K562 (cell line): ENCODE data around the gene DNAJB6. TPM values are rescaled to one million over a fixed set of nuclear protein-coding genes. Genes with fewer than 3 reads are reported as not detected.

ENCODE experiments used
- E2F5 ChIP-seq: sonication (generic); formaldehyde crosslinking; IDR thresholded peaks from 2 replicates; pipeline ENCODE4 v1.8.0; 2022; ENCODE audit warnings: mild to moderate bottlenecking, missing genetic modification reagents
- ELF1 ChIP-seq: fragments of 200-800 bp; sonication (Bioruptor generic); IDR thresholded peaks from 2 replicates; pipeline ENCODE4 v1.6.1; 2016; ENCODE audit warnings: missing genetic modification characterization, missing compliant biosample characterization
- ETV1 ChIP-seq: fragments of 450-650 bp; conservative IDR thresholded peaks from 2 replicates; pipeline ENCODE4 v1.6.1; 2016; ENCODE audit warnings: missing genetic modification characterization, control low read depth, low read depth, missing compliant biosample characterization
- EZH2 ChIP-seq: IDR thresholded peaks from 2 replicates; pipeline ENCODE4 v1.6.1; 2012; ENCODE audit warnings: low read depth, mild to moderate bottlenecking, inconsistent platforms, low read length, borderline replicate concordance
- GTF2E2 ChIP-seq: fragments of 200-800 bp; sonication (Bioruptor generic); IDR thresholded peaks from 2 replicates; pipeline ENCODE4 v1.6.1; 2016; ENCODE audit warnings: missing genetic modification characterization, missing compliant biosample characterization
- KDM2B ChIP-seq: fragments of 250-450 bp; sonication (Bioruptor Pico); IDR thresholded peaks from 2 replicates; pipeline ENCODE4 v1.8.0; 2021; ENCODE audit warnings: mild to moderate bottlenecking, moderate library complexity
- MCM3 ChIP-seq: fragments of 450-650 bp; IDR thresholded peaks from 2 replicates; pipeline ENCODE4 v1.6.1; 2016
- MTF1 ChIP-seq: fragments of 250-450 bp; sonication (Bioruptor Pico); IDR thresholded peaks from 2 replicates; pipeline ENCODE4 v1.9.0; 2021; ENCODE audit warnings: moderate library complexity, mild to moderate bottlenecking, inconsistent platforms, borderline replicate concordance
- PCBP2 ChIP-seq: fragments of 200-400 bp; formaldehyde crosslinking; IDR thresholded peaks from 2 replicates; pipeline ENCODE4 v1.6.1; 2018; ENCODE audit warnings: low read length, low read depth, mild to moderate bottlenecking, moderate library complexity; ENCODE audit not compliant: poor library complexity, severe bottlenecking
- PTTG1 ChIP-seq: fragments of 450-650 bp; IDR thresholded peaks from 2 replicates; pipeline ENCODE4 v1.6.1; 2016; ENCODE audit warnings: low read depth, mild to moderate bottlenecking, missing genetic modification characterization, missing compliant biosample characterization
- RBFOX2 ChIP-seq: fragments of 200-400 bp; formaldehyde crosslinking; IDR thresholded peaks from 2 replicates; pipeline ENCODE4 v1.6.1; 2017; ENCODE audit warnings: low read depth, mild to moderate bottlenecking, low read length, moderate library complexity
- TAL1 ChIP-seq: fragments of 450-650 bp; IDR thresholded peaks from 2 replicates; pipeline ENCODE4 v1.6.1; 2016; ENCODE audit warnings: mild to moderate bottlenecking
- THRAP3 ChIP-seq: fragments of 450-650 bp; IDR thresholded peaks from 2 replicates; pipeline ENCODE4 v1.6.1; 2016; ENCODE audit warnings: mild to moderate bottlenecking, inconsistent platforms, borderline replicate concordance
- ZBTB7A ChIP-seq: IDR thresholded peaks from 2 replicates; pipeline ENCODE4 v1.6.1; 2011; ENCODE audit warnings: low read depth, mild to moderate bottlenecking, low read length, moderate library complexity, borderline replicate concordance; ENCODE audit not compliant: control insufficient read depth
- ZNF280A ChIP-seq: fragments of 450-650 bp; IDR thresholded peaks from 2 replicates; pipeline ENCODE4 v1.6.1; 2018; ENCODE audit warnings: mild to moderate bottlenecking, low read depth; ENCODE audit not compliant: partially characterized antibody
- polyA plus RNA-seq, 8 experiments: library from polyadenylated mRNA; depleted of rRNA in 4 of 8; stranded (reverse) in 5 of 8; unstranded in 3 of 8; fragments of >200 nt; fragmentation: Nextera tagmentation in 2 of 8; fragmentation: Illumina TruSeq in 1 of 8; extraction: Ambion mirVana in 2 of 8; extraction: Trizol in 1 of 8; gene quantifications; 2 replicates each; pipeline versions ENCODE4 v1.2.1 to v1.2.3, GENCODE V29; 2011 to 2014; ENCODE audit warnings: inconsistent platforms in 1 of 8, missing spikeins in 1 of 8
- total RNA-seq, 7 experiments: library from RNA; depleted of rRNA in 6 of 7; stranded (reverse); fragments of >200 nt in 6 of 7; fragmentation: Illumina TruSeq in 2 of 7; extraction: Trizol in 2 of 7; gene quantifications; 2 replicates each; pipeline versions ENCODE4 v1.2.1 to v1.2.3, GENCODE V29; 2011 to 2021; ENCODE audit warnings: low replicate concordance in 1 of 7
- TF ChIP-seq, protein P1 (sequence below): fragments of 150-350 bp; IDR thresholded peaks from 2 replicates; pipeline ENCODE4 v1.6.1; 2014; ENCODE audit warnings: low read depth, mild to moderate bottlenecking, low read length, borderline replicate concordance
- TF ChIP-seq, protein P2 (sequence below), 2 experiments: fragments of 450-650 bp in 1 of 2; sonication (generic) in 1 of 2; formaldehyde crosslinking; conservative IDR thresholded peaks; 2 replicates each; pipeline versions ENCODE4 v1.4.0 to v1.8.1; 2020 to 2022; ENCODE audit warnings: mild to moderate bottlenecking in 1 of 2, missing genetic modification reagents in 1 of 2
- TF ChIP-seq, protein P3 (sequence below): fragments of 250-450 bp; sonication (Bioruptor Pico); IDR thresholded peaks from 2 replicates; pipeline ENCODE4 v1.8.0; 2022; ENCODE audit warnings: moderate library complexity, mild to moderate bottlenecking, inconsistent platforms

Gene DNAJB6
- total and polyA plus RNA-seq, 9 of the 15 experiments (the other 6 are each of a cell fraction or from before 2014, with no cell fraction given) = 84.5 to 158 (median 135) TPM

DNA sequence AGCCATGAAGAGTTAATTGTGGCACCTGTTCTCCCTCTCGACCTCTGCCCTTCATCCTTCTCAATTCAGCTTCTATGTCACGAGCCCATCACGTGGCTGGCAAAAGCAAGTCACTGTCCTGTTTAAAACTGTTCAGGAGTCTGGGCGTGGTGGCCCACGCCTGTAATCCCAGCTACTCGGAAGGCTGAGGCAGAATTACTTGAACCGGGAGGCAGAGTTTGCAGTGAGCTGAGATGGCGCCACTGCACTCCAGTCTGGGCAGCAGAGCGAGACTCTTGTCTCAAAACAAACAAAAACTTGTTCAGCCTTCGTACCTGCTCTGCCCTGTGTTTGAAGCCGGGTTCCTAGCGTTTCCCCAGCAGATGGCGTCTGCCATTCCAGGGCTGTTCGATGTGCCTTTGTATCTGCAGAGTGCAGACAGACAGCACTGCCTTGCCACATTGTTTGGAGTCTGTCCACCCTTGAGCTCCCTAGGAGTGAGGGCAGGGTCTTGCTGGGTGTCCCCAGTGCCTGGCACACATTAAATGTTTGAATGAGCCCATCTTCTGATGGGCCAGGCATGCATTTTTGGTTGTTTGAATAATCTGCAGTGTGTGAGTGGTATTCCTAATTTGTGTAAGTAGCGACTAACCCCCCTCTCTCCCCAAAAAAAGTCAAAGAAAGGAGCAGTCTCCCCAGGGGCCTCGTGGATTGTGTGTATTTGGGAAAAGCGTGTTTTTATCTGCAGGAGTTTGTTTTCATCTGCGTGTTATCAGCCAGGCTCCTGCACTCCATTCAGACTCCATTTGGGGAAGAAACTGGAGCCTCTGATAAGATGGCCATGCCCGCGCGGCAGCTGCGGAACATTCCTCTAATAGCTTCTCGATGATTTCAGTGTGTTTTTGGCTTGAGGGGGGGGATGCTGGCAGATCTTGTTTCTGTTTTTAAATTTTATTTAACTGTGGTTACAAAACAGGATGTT is 61.2 kb downstream of the DNAJB6 start (continued):
- peak; percentile 90 for TF ChIP-seq TAL1
- no peak for TF ChIP-seq RBFOX2
- TF ChIP-seq PCBP2 = no peak
- TF ChIP-seq, protein P1, sequence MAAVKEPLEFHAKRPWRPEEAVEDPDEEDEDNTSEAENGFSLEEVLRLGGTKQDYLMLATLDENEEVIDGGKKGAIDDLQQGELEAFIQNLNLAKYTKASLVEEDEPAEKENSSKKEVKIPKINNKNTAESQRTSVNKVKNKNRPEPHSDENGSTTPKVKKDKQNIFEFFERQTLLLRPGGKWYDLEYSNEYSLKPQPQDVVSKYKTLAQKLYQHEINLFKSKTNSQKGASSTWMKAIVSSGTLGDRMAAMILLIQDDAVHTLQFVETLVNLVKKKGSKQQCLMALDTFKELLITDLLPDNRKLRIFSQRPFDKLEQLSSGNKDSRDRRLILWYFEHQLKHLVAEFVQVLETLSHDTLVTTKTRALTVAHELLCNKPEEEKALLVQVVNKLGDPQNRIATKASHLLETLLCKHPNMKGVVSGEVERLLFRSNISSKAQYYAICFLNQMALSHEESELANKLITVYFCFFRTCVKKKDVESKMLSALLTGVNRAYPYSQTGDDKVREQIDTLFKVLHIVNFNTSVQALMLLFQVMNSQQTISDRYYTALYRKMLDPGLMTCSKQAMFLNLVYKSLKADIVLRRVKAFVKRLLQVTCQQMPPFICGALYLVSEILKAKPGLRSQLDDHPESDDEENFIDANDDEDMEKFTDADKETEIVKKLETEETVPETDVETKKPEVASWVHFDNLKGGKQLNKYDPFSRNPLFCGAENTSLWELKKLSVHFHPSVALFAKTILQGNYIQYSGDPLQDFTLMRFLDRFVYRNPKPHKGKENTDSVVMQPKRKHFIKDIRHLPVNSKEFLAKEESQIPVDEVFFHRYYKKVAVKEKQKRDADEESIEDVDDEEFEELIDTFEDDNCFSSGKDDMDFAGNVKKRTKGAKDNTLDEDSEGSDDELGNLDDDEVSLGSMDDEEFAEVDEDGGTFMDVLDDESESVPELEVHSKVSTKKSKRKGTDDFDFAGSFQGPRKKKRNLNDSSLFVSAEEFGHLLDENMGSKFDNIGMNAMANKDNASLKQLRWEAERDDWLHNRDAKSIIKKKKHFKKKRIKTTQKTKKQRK = no peak
- no peak for TF ChIP-seq PTTG1 (tag)
- TF ChIP-seq, protein P2, sequence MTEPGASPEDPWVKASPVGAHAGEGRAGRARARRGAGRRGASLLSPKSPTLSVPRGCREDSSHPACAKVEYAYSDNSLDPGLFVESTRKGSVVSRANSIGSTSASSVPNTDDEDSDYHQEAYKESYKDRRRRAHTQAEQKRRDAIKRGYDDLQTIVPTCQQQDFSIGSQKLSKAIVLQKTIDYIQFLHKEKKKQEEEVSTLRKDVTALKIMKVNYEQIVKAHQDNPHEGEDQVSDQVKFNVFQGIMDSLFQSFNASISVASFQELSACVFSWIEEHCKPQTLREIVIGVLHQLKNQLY (CRISPR knock-in tag; conservative IDR thresholded peaks at IDR 0.05) = peak in 1 of 2 experiments; percentile 58; a peak in 1 of 4 replicates
- TF ChIP-seq GTF2E2 (tag) = no peak
- TF ChIP-seq, protein P3, sequence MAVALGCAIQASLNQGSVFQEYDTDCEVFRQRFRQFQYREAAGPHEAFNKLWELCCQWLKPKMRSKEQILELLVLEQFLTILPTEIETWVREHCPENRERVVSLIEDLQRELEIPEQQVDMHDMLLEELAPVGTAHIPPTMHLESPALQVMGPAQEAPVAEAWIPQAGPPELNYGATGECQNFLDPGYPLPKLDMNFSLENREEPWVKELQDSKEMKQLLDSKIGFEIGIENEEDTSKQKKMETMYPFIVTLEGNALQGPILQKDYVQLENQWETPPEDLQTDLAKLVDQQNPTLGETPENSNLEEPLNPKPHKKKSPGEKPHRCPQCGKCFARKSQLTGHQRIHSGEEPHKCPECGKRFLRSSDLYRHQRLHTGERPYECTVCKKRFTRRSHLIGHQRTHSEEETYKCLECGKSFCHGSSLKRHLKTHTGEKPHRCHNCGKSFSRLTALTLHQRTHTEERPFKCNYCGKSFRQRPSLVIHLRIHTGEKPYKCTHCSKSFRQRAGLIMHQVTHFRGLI = 0 out of 2 replicates have a peak, but pooled peaks have one; percentile 12
- no peak for TF ChIP-seq THRAP3
- no peak for TF ChIP-seq ZNF280A
- no peak for TF ChIP-seq E2F5
- TF ChIP-seq EZH2 = no peak
- no peak for TF ChIP-seq ETV1
- no peak for TF ChIP-seq KDM2B
- 0 out of 2 replicates have a peak, but pooled peaks have one; percentile 51 for TF ChIP-seq MTF1
- no peak for TF ChIP-seq MCM3
- no peak for TF ChIP-seq ZBTB7A
- no peak for TF ChIP-seq ELF1
